Measurements from ENCODE around the gene SPATS2L.

Gene SPATS2L

GRCh38 chr2:200351815-200352214 lies 45.3 kb downstream of the SPATS2L start:
- DNase-seq (ENCODE audit: low read depth), result no peak

GRCh38 chr2:200352636-200353035 lies 46.1 kb downstream of the SPATS2L start:
- no peak for DNase-seq (ENCODE audit: low read depth)

- no peak for DNase-seq (ENCODE audit: low read depth)
These were observed 46.6 kb downstream of the SPATS2L start for GRCh38 chr2:200353120-200353519.

GRCh38 chr2:200353874-200354273 lies 47.4 kb downstream of the SPATS2L start:
- no peak for DNase-seq (ENCODE audit: low read depth)

GRCh38 chr2:200354833-200355751 lies 48.6 kb downstream of the SPATS2L start:
- DNase-seq (ENCODE audit: low read depth), result no peak

- no peak for DNase-seq (ENCODE audit: low read depth)
These were observed 49.8 kb downstream of the SPATS2L start for GRCh38 chr2:200356321-200356720.

- no peak for DNase-seq (ENCODE audit: low read depth)
These were observed 50.4 kb downstream of the SPATS2L start for GRCh38 chr2:200356857-200357384.

- no peak for DNase-seq (ENCODE audit: low read depth)
These were observed 51.4 kb downstream of the SPATS2L start for GRCh38 chr2:200357845-200358244.

GRCh38 chr2:200359552-200359951 lies 53.1 kb downstream of the SPATS2L start:
- no peak for DNase-seq (ENCODE audit: low read depth)

GRCh38 chr2:200360364-200360763 lies 53.9 kb downstream of the SPATS2L start:
- DNase-seq (ENCODE audit: low read depth), result no peak

- no peak for DNase-seq (ENCODE audit: low read depth)
These were observed 55.9 kb downstream of the SPATS2L start for GRCh38 chr2:200362202-200362917.

- DNase-seq (ENCODE audit: low read depth), result no peak
These were observed 56.8 kb downstream of the SPATS2L start for GRCh38 chr2:200363279-200363678.

- no peak for DNase-seq (ENCODE audit: low read depth)
These were observed 57.6 kb downstream of the SPATS2L start for GRCh38 chr2:200364142-200364541.

GRCh38 chr2:200364620-200365019 lies 58.1 kb downstream of the SPATS2L start:
- no peak for DNase-seq (ENCODE audit: low read depth)

GRCh38 chr2:200365209-200365608 lies 58.7 kb downstream of the SPATS2L start:
- DNase-seq (ENCODE audit: low read depth), result no peak

- DNase-seq (ENCODE audit: low read depth), result no peak
These were observed 60.7 kb downstream of the SPATS2L start for GRCh38 chr2:200367155-200367554.

- DNase-seq (ENCODE audit: low read depth), result no peak
These were observed 63.4 kb downstream of the SPATS2L start for GRCh38 chr2:200369886-200370285.

GRCh38 chr2:200373231-200373630 lies 66.7 kb downstream of the SPATS2L start:
- no peak for DNase-seq (ENCODE audit: low read depth)

GRCh38 chr2:200373973-200374416 lies 67.5 kb downstream of the SPATS2L start:
- DNase-seq (ENCODE audit: low read depth), result no peak

GRCh38 chr2:200376513-200377354 lies 70.2 kb downstream of the SPATS2L start:
- no peak for DNase-seq (ENCODE audit: low read depth)

- DNase-seq (ENCODE audit: low read depth), result no peak
These were observed 71.2 kb downstream of the SPATS2L start for GRCh38 chr2:200377355-200378336.

All from activated T-helper 9 cell treated with anti-CD3 and anti-CD28 coated beads, Interleukin-2, amount 50 U/mL, for 16 hours (primary cell).